GM18519 (cell line): ENCODE results near the gene FOXO4.
"Not testable (repeated sequence)": the region's sequence is repeated elsewhere in the genome, so short reads cannot be mapped to it uniquely, and the experiment has no call there.

Source experiments
- ATAC-seq: cut with Tn5 transposase; IDR thresholded peaks from one replicate; pipeline ENCODE4 v1.9.1; 2021; ENCODE audit warnings: mild to moderate bottlenecking, moderate library complexity; ENCODE audit not compliant: unreplicated experiment, low FRiP score

Gene FOXO4, protein sequence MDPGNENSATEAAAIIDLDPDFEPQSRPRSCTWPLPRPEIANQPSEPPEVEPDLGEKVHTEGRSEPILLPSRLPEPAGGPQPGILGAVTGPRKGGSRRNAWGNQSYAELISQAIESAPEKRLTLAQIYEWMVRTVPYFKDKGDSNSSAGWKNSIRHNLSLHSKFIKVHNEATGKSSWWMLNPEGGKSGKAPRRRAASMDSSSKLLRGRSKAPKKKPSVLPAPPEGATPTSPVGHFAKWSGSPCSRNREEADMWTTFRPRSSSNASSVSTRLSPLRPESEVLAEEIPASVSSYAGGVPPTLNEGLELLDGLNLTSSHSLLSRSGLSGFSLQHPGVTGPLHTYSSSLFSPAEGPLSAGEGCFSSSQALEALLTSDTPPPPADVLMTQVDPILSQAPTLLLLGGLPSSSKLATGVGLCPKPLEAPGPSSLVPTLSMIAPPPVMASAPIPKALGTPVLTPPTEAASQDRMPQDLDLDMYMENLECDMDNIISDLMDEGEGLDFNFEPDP

DNA sequence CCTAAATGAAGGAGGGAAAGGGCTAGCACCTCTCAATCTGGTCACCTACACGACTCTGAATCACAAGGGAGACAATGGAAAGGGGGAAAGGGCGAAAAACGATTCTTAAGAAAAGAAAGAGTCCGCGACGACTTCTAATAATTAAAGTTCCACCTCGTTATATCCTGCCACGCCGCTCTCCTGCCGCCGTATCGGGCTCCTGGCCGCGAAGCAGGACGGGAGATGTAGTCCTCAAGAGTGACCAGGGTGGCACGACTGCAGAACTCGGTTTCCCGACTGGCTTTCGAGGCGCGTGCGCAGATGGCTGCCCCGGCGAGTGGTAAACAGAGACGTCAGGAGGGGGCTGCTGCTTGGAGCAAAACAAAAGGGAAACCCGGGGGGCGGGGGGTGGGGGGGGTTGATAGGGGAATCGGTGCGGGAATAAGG is at the start of gene FOXO4:
TSS of gene FOXO4 (plus strand) at position 297 of the 426 bp plus-strand sequence. CDS start 678 bp downstream, outside the sequence.
- ATAC-seq = peak; percentile 78

DNA sequence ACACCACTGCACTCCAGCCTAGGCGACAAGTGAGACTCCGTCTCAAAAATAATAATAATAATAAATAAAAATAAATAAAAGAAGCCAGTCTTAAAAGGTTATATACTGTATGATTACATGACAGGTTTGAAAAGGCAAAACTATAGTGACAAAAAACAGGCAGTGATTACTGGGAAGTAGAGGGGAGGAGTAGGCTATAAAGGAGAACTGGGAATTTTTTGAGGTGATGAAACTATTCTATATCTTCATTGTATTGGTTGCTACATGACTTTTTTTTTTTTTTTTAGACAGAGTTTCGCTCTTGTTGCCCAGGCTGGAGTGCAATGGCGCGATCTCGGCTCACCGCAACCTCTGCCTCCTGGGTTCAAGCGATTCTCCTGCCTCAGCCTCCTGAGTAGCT is 47.8 kb upstream of the FOXO4 start:
- not testable (repeated sequence) for ATAC-seq

DNA sequence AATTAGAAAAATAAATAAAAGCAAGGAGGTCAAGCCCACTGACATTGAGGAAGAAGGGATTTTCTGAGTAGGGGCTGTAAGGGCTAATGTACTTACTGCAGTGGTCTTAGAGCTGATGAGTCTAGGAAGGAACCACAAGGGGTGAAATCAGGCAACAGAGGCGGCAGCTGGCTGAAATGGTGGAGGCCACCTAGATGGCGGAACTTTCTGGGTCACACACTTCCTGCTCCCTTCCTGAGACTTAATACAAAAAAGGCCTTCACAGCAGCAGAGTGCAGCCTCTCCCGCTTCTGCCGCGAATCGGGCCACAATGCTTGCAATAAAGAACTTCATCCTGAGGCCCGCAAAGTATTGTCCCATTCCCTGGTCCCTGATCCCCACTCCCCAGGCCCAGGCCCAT is 42.9 kb upstream of the FOXO4 start:
- ATAC-seq = no peak

DNA sequence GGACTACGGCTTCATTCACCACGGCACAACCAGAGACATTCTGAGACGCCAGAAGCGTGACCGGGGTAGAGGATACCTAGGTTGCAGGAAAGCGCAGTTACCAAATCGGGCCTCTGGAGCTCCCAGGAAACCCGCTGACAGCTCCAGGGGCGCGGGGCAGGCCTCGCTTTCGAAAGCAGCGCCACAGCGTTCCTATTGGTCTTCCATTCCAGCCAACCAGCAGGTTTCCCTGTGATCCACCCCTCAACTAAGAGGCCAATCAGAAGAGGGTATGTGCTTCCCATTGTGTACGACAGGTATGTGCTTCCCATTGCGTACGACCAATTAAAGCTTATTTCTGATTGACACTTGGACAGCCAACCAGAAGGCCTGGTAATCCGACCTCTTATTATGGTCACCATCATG is 42.4 kb upstream of the FOXO4 start:
- ATAC-seq = peak; percentile 95

DNA sequence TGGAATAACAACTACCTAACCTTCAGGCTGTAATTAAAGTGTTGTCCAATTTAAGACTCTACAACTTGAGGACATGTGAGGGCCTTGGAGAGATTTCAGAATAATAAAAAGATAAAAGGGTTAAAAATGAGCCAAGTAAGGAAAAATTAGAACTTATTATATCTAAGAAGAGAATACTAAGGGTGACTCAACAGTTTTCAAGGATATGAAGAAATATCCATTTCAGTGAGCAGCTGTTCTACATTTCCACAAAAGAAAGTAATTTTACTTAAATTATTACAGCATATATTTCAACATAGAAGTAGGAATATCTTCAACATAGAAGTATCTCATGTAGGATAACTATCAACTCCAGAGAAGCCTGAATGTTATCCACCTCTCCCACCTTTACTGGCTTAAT is 38.8 kb upstream of the FOXO4 start:
- ATAC-seq = no peak

DNA sequence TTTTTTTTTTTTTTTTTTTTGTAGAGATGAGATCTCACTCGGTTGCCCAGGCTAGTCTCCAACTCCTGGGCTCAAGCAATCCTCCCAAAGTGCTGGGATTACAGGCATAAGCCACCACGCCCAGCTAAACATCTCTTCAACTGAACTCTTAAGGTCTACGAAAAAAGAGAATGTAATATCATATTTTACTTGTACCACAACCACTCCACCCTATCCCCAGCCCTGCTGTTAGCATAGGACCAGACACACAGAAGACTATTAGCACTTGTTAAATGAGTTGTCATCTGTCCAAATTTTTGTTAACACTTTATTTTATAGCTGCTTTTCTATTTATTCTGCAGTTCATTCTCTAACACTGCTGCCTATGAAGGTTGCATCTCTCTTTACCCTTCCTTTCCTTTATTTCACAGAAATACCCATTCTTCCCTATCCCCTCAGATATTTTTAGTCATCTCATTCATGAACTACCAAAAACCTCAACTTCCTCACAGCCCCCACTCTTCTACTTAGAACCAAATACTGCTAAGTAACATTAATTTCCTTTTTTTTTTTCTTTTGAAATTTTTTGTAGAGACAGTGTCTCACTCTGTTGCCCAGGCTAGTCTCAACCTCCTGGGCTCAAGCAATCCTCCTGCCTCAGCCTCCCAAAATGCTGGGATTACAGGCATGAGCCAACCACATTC is 37.7 kb upstream of the FOXO4 start:
- no peak for ATAC-seq

DNA sequence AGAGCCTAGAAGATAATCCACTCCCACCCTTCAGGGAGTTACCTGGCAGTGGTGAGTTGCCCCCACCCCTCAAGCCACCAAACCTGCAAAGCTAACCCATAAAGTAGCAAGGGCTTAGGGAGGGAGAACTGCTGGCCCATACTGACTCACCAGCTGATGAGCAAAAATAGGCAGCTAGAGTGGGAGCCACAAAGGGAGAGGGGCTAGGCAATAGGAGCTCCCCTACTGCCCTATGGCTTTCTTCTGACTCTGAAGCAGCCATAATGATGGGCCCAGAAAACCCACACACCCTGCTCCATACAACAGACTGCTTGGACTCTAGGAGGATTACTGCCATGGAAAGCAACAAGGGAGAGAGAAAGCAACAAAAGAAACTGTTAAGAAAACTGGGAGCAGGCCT is 35.5 kb upstream of the FOXO4 start:
- ATAC-seq = no peak

DNA sequence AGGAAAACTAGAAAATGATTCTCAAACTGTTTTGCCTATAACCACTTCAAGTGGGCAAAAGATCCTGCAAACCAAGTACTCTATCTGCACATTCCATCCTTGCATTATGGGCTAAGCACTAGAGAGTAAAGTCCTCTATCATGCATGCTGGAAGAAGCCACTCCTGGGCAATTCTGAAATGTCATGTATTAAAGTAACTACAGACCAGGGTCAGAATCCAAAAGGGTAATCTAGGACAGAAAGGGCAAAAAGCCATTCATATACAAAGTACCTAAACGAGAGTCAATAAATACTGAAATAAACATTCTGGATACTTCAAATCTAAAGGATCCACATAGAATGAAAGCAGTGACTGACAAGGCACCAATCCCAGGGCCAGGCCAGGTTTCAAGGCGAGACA is 28.6 kb upstream of the FOXO4 start:
- no peak for ATAC-seq

DNA sequence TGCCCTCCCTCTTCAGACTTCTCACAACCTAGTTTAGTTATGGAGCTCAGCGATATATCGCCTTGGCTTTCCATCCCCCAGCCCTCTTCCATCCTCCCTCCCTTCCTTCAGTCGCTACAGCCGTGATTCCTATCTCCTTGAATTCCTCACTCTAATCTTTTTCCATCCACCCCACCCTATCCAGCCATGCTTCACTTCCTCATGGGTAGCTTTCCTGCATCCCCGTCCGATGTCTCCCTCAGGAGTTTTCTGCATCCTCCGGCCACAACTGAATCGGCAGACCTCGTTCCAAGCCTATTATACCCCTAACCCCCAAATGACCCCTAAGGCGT is 28.0 kb upstream of the FOXO4 start:
- peak; percentile 2 for ATAC-seq

DNA sequence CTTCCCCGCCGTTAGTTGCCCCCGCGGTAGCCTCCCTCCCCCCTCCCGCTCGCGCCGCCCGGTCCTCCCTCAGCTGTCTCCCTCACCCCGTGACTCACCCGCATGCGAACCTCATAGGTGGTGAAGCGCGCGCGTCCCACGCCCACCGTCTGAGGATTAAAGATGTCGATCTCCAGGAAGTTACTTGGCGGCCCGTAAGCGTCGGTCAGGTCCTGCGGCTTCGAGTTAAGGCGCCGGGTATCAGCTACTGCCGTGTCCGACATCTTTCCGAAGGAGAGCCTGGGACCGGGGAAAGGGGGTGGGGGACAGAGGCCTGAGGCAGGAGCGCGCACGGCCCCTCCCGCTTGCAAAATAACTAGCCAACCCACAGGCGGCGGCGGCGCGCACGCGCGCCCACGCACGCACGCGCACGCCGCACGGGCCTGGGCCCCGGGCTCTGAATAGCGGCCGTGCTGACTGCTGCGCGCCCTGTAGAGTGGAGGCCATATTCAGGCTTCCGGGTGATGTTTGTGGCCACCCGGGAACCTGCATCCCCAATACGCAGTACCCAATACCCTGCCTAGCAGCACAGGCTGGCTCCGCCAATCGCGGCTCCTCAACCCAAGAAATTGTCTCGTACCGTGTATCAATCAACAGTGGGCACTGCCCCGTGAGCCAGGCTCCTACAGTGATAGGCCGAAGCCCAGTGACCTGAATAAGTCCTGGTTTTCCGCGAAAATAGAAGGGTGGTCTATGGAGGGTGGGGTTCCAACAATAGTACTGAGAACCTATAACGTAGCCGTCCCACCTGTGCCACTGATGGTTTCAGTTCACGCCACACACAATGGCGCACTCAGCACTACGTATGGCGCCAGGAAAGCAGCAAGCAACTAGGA is 27.4 kb upstream of the FOXO4 start, which contains the start of gene SNX12:
TSS of gene SNX12 (minus strand) at position 291 of the 875 bp plus-strand sequence. CDS start at position 263, 28 bp downstream.
- peak; percentile 89 for ATAC-seq

DNA sequence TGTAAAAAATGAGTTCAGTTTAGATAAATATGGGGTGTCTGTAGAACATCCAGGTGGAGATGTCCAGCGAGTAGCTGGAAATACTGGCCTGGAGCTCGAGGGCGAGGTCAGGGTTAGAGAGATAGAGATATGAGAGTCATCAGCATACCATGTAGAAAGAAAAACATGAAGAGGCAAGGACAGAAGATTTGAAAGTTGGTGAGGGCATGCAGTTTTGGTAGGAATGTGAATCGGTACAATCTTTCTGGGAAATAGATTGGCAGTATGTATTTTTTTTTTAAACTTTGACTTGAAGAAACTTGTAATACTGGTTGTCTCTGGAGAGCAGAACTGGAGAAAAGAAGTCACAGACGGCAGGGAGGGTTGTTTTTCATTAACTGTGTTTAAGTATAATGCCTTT is 25.1 kb upstream of the FOXO4 start:
- ATAC-seq = no peak

DNA sequence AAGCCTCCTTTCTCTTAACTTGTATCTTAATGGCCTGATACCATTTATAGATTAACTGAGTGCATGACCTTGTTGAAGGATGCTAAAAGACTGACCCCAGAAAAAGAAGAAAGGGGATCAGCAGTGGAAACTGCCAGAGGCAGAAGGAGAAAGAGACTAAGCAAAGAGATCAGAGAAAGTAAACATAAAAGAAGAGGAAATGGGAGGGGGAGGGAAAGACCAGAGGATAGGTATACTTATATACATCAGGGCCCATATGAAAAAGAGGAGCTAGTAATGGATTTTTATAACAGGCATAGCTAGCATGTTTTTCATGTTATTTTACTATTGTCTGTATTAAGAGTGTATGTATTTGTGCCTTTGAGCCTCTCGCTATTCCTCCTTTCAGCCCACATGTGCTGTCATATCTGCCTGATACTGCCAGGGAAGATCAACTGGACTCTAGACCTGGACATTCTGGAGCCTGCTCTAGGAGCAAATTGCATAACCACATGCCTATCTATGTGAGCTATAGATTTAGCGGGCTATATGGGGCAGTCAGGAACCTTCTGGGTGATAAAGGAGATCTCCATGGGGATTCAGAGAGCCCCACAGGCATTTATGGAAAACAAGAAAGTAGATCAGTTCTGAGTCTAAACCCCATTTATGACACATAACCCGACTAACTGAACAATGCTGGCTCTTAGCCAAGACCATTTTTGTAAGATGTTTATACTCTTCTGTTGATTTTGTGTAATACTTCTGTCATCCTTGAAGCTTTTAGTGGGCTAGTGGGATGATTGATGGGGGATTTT is 14.1 kb upstream of the FOXO4 start:
- ATAC-seq = no peak

DNA sequence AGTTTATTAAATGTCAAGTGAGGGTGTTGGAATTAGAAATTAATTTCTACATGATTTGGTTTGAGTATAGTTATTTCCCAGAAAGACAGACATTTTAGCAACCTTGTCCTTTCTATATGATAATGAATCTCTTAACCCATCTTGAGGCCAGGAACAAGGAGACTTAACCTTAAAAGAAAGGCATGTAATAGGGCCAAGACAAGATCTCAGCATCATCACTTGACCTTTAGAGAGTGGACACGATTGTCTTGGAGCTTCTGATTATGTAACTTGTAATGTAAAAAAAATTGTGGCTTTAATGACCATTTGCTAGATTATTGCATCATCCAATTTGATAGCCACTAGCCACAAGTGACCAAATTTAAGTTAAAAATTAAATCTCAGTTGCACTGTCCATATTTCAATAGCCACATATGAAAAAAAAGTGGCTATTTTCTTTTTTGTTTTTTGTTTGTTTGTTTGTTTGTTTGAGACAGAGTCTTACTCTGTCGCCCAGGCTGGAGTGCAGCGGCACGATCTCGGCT is 13.5 kb upstream of the FOXO4 start:
- no peak for ATAC-seq

DNA sequence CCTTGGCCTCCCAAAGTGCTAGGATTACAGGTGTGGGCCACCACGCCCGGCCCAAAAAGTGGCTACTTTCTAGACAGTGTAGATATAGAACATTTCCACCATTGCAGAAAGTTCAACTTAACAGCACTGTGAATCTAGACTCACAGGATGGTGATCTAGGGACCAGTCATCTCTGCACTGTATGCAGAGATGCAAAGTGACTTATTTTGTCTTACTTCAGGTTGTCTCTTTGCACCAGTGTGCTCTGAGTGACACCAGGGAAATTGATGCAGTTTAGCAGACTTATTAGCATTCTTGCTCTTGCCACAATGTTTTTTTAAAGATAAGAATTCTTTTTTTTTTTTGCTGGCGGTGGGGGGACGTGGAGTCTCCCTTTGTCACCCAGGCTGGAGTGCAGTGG is 12.8 kb upstream of the FOXO4 start:
- ATAC-seq = no peak

DNA sequence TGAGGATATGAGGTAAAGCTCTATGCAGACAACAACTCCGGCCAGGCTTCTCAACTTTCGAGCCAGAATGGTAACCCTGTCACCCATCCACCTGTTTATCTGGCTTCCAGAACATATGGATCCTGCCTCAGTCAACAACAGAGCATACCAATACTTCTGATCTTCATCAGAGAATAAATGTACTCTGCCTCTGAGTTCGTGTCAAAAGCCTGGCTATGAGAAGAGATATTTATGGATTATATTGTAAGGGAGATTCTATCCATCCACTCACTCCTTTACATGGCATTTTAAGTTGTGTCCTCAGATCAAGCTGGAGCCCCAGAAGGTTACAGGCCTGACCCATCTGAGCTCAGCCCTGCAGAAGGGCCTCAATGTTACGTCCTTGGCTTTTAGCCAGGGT is 9.8 kb upstream of the FOXO4 start:
- no peak for ATAC-seq

DNA sequence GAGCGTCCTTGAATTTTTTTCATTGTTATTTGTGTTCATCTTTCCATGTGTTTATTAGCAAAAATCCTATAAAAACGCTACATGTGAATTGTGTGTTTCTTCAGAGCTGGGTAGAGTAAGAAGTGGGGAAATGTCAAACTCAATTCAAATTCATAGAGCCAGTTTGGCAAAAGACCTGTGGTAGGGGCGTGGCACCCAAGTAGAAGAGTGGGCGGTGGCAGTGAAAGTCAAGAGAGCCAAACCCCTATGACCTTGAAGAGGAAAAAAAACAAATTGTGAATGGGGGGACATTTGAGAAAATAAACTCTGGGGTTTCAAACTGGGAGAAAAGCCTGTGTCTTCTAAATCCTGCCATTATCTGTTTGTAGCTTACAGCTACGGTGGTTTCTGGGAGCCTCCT is 4.4 kb upstream of the FOXO4 start:
- ATAC-seq = no peak

DNA sequence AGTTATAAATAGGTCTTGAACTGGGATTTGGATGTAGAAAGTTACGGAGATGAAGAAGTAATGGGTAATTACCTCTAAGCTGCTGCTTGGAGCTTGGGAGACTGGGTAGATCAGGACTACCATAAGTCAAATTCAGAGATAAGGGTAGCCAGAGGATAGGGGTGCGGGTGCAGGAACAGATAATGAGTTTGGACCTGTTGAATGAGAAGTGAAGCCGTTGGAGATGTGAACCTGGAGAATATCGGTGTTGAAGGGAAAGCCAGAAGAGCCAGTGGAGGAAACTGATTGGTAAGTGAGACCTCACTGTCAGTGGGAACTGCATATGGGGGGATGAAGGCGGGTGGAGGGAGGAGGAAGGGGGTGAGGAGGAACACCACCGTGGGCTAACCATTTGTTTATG is 618 bp upstream of the FOXO4 start:
- no peak for ATAC-seq

DNA sequence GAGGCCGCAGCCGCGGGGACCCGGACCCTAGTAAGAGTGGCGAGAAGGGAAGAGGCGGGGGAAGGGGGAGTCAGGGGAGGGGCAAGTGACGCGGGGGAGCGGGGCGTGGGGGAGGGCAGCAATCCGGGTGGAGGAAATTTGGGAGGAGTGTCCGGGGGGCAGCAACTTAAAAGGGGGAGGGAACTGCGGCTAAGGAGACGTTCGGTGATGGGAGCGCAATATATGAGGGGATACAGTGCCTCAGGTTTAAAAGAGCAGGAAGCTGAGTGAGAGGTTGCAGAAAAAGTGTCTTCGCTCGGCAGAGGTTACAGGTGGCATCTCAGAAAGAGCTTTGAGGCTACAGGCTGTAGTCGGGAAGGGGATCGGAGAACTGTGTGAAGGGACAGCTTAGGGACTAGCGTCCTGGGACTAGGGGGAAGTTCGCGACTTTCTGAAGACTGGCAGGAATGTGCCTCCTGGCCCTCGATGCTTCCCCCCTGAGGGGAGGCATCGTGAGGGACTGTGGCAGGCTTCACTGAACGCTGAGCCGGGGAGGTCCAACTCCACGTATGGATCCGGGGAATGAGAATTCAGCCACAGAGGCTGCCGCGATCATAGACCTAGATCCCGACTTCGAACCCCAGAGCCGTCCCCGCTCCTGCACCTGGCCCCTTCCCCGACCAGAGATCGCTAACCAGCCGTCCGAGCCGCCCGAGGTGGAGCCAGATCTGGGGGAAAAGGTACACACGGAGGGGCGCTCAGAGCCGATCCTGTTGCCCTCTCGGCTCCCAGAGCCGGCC is 519 bp downstream of the FOXO4 start:
- ATAC-seq = no peak

DNA sequence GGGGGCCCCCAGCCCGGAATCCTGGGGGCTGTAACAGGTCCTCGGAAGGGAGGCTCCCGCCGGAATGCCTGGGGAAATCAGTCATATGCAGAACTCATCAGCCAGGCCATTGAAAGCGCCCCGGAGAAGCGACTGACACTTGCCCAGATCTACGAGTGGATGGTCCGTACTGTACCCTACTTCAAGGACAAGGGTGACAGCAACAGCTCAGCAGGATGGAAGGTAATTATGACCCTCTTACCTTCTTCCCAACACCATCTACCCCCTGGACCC is 1.0 kb downstream of the FOXO4 start:
- ATAC-seq = no peak
